HepG2 (cell line): ENCODE measurements around the gene FXN. TPM values are rescaled to one million over a fixed set of nuclear protein-coding genes. Genes with fewer than 3 reads are reported as not detected.
A peak's percentile ranks its signal among the peaks of the same experiment; 100 is the strongest.

Source experiments
- ETV5 ChIP-seq: IDR thresholded peaks from 2 replicates; pipeline ENCODE4 v1.6.1; 2018; ENCODE audit warnings: missing biosample characterization, missing genetic modification reagents, inconsistent platforms, borderline replicate concordance
- MXI1 ChIP-seq: IDR thresholded peaks from 3 replicates; pipeline ENCODE4 v1.6.1; 2012; ENCODE audit warnings: low read depth, low read length, inconsistent platforms, borderline replicate concordance
- SALL1 ChIP-seq: sonication (generic); formaldehyde crosslinking; IDR thresholded peaks from 2 replicates; pipeline ENCODE4 v1.8.0; 2022; ENCODE audit warnings: mild to moderate bottlenecking, missing genetic modification reagents
- SAP130 ChIP-seq: IDR thresholded peaks from 2 replicates; pipeline ENCODE4 v1.6.1; 2016; ENCODE audit warnings: low read depth
- XBP1 ChIP-seq: sonication (generic); formaldehyde crosslinking; IDR thresholded peaks from 2 replicates; pipeline ENCODE4 v1.5.0; 2020; ENCODE audit warnings: missing genetic modification reagents
- ZFY ChIP-seq: sonication (generic); formaldehyde crosslinking; IDR thresholded peaks from 2 replicates; pipeline ENCODE4 v1.4.0; 2020; ENCODE audit warnings: missing genetic modification reagents
- ZNF24 ChIP-seq: fragments of 450-650 bp; IDR thresholded peaks from 2 replicates; pipeline ENCODE4 v1.6.1; 2017; ENCODE audit warnings: antibody characterized with exemption, mild to moderate bottlenecking
- ZNF607 ChIP-seq: sonication (generic); formaldehyde crosslinking; IDR thresholded peaks from 2 replicates; pipeline ENCODE4 v1.5.1; 2020; ENCODE audit warnings: missing genetic modification reagents, mild to moderate bottlenecking, borderline replicate concordance
- ZNF652 ChIP-seq: IDR thresholded peaks from 2 replicates; pipeline ENCODE4 v1.6.1; 2016; ENCODE audit warnings: low read depth, borderline replicate concordance
- ZNF792 ChIP-seq: IDR thresholded peaks from 2 replicates; pipeline ENCODE4 v1.6.1; 2016
- polyA plus RNA-seq, 8 experiments: library from polyadenylated mRNA; depleted of rRNA in 3 of 8; stranded (reverse) in 7 of 8; unstranded in 1 of 8; fragments of >200 nt; fragmentation: Illumina TruSeq in 4 of 8; extraction: Trizol in 4 of 8; gene quantifications; 2 replicates each; pipeline versions ENCODE4 v1.2.1 to v1.2.3, GENCODE V29; 2011 to 2016; ENCODE audit warnings: low read depth in 4 of 8, missing spikeins in 1 of 8, mixed read lengths in 1 of 8; ENCODE audit not compliant: insufficient read depth in 1 of 8
- total RNA-seq, 5 experiments: library from RNA; depleted of rRNA; stranded (reverse); fragments of >200 nt; fragmentation: Illumina TruSeq; extraction: Trizol; gene quantifications; 2 replicates each; pipeline ENCODE4 v1.2.3, GENCODE V29; 2016; ENCODE audit warnings: low read depth in 1 of 5
- TF ChIP-seq, protein P1 (sequence below): sonication (generic); formaldehyde crosslinking; IDR thresholded peaks from 2 replicates; pipeline ENCODE4 v1.4.0; 2020; ENCODE audit warnings: missing genetic modification reagents, low read depth, mild to moderate bottlenecking, borderline replicate concordance
- TF ChIP-seq, protein P2 (sequence below): sonication (generic); formaldehyde crosslinking; IDR thresholded peaks from 2 replicates; pipeline ENCODE4 v1.4.0; 2020; ENCODE audit warnings: missing genetic modification reagents
- TF ChIP-seq, protein P3 (sequence below): IDR thresholded peaks from 2 replicates; pipeline ENCODE4 v1.6.1; 2016

The FXN gene
- total and polyA plus RNA-seq, 2 of the 13 experiments (the other 11 are each of a cell fraction or from before 2014, with no cell fraction given), result 24.1 to 26.0 TPM

GRCh38 chr9:69036799-69037198 is 1.2 kb downstream of the FXN start (continued):
- TF ChIP-seq, protein P1, sequence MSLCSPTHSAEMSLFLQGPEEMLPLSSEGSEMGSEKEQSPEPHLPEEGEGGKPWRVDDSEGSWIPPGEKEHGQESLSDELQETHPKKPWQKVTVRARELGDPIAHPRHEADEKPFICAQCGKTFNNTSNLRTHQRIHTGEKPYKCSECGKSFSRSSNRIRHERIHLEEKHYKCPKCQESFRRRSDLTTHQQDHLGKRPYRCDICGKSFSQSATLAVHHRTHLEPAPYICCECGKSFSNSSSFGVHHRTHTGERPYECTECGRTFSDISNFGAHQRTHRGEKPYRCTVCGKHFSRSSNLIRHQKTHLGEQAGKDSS (CRISPR knock-in tag), result no peak
- TF ChIP-seq, protein P2, sequence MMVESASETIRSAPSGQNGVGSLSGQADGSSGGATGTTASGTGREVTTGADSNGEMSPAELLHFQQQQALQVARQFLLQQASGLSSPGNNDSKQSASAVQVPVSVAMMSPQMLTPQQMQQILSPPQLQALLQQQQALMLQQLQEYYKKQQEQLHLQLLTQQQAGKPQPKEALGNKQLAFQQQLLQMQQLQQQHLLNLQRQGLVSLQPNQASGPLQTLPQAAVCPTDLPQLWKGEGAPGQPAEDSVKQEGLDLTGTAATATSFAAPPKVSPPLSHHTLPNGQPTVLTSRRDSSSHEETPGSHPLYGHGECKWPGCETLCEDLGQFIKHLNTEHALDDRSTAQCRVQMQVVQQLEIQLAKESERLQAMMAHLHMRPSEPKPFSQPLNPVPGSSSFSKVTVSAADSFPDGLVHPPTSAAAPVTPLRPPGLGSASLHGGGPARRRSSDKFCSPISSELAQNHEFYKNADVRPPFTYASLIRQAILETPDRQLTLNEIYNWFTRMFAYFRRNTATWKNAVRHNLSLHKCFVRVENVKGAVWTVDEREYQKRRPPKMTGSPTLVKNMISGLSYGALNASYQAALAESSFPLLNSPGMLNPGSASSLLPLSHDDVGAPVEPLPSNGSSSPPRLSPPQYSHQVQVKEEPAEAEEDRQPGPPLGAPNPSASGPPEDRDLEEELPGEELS, result no peak
- TF ChIP-seq ZNF24, result no peak
- 0 out of 2 replicates have a peak, but pooled peaks have one; percentile 31 for TF ChIP-seq ZNF792 (CRISPR knock-in tag)
- TF ChIP-seq, protein P3, sequence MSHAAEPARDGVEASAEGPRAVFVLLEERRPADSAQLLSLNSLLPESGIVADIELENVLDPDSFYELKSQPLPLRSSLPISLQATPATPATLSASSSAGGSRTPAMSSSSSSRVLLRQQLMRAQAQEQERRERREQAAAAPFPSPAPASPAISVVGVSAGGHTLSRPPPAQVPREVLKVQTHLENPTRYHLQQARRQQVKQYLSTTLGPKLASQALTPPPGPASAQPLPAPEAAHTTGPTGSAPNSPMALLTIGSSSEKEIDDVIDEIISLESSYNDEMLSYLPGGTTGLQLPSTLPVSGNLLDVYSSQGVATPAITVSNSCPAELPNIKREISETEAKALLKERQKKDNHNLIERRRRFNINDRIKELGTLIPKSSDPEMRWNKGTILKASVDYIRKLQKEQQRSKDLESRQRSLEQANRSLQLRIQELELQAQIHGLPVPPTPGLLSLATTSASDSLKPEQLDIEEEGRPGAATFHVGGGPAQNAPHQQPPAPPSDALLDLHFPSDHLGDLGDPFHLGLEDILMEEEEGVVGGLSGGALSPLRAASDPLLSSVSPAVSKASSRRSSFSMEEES (CRISPR knock-in tag), result peak; percentile 19; the same call in 1 of the 2 replicates
- peak; percentile 26; the same call in 1 of the 2 replicates for TF ChIP-seq ZNF607 (CRISPR knock-in tag)
- peak; percentile 42; the same call in 1 of the 3 replicates for TF ChIP-seq MXI1
- TF ChIP-seq SALL1 (CRISPR knock-in tag), result peak; percentile 54; the same call in 1 of the 2 replicates
- peak; percentile 18; the same call in 1 of the 2 replicates for TF ChIP-seq ETV5 (CRISPR knock-in tag)
- peak; percentile 66 for TF ChIP-seq SAP130 (CRISPR knock-in tag)
- TF ChIP-seq ZFY, result peak; percentile 33
- no peak for TF ChIP-seq XBP1 (CRISPR knock-in tag)
- TF ChIP-seq ZNF652 (CRISPR knock-in tag), result no peak
